ENCODE measurements around the gene ALG8.
A peak's percentile ranks its signal among the peaks of the same experiment; 100 is the strongest.
"Not testable (repeated sequence)": the region's sequence is repeated elsewhere in the genome, so short reads cannot be mapped to it uniquely, and the experiment has no call there.

The ALG8 gene

DNA sequence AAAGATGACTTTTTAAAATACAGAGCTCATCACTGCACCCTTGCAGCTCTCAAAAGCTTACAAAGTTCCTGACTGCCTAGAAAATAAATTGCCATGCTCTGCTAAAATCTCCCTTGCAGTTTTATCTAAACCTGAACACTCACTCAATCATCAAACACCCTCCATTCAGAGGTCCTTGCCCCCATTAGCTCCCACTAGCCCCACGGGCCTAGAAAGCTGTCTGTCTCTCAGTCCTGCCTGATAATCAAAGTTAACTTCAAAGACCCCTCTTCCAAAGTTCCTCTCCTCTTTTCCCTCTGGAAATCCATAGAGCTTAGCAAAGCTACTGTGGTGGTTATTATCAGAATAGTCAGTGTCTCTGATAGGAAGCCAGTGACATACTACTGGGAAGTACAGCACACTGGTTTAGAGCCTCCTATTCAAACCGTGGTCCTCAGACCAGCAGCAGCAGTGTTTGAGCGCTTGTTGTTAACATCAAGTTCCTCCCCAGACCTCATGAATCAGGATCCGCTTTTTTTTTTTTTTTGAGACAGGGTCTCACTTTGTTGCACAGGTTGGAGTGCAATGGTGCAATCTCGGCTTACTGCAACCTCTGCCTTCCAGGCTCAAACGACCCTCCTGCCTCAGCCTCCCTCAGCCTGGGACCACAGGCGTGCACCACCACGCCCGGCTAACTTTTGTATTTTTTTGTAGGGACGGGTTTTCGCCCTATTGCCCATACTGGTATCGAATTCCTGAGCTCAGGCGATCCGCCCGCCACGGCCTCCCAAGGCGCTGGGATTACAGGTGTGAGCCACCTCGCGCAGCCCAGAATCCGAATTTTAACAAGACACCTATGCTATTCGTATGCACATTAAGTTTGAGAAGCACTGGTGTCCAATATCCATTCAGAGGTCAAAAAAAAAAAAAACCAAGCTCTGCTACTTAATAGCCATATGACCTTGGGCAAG lies 60.9 kb downstream of the ALG8 start:
- H3K27ac Mint-ChIP-seq = peak overlapping the region; percentile 88
- no peaks in the 10 kb centered on the region for H3K9me3 Mint-ChIP-seq

DNA sequence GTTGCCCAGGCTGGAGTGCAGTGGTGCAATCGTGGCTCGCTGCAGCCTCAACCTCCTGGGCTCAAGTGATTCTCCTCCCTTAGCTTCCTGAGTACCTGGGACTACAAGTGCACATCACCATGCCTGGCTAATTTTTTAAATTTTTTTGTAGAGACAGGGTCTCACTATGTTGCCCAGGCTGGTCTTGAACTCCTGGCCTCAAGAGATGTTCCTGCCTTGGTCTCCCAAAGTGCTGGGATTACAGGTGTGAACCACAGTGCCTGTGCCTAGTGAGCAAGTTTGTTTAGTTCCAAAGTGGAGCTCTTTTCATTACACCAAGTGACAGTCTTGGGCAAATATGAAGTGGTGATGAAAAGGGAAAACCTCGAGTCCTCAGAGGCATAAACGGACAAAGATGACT lies 61.8 kb downstream of the ALG8 start:
- H3K9me3 Mint-ChIP-seq; H3K27me3 Mint-ChIP-seq (ENCODE audit: low read depth): not testable (repeated sequence)
- H3K4me3 Mint-ChIP-seq = peak overlapping the region; percentile 93
- H3K27ac Mint-ChIP-seq = peak overlapping the region; percentile 38
- H3K36me3 Mint-ChIP-seq (ENCODE audit: low read depth) = peaks cover 11% of the 10 kb centered on the region
- peaks cover 45% of the 10 kb centered on the region for H3K4me1 Mint-ChIP-seq (ENCODE audit: low read depth)

More for the DNA sequence above, 60.9 kb downstream of the ALG8 start:
- peak overlapping the region; percentile 93 for H3K4me3 Mint-ChIP-seq
- peaks cover 44% of the 10 kb centered on the region for H3K4me1 Mint-ChIP-seq (ENCODE audit: low read depth)
- H3K36me3 Mint-ChIP-seq (ENCODE audit: low read depth) = peaks cover 10% of the 10 kb centered on the region
- no peaks in the 10 kb centered on the region for H3K27me3 Mint-ChIP-seq (ENCODE audit: low read depth)

DNA sequence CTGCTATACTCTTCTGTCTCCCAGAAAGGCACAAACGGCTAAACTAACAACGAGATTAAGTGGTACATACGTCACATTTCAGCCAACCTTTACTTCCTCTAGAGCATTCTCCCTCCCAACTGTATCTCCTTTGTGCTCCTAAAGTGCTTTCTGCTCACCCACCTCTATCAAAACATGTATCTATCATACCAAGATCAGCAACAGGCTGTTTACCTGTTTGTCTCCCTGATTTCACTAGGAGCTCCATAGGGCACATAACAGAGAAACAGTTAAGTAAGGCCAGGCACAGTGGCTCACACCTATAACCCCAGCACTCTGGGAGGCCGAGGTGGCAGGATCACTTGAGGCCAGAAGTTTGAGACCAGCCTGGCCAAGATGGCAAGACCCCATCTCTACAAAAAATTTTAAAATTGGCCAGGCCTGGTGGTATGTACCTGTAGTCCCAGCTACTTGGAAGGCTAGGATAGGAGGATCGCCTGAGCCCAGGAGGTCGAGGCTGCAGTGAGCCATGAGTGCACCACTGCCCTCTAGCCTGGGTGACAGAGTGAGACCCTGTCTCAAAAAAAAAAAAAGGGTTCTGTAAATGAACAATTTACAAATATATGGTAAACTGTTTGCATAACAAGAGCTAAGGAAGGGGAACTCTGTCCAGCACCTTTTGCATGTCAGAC lies 62.6 kb downstream of the ALG8 start:
- Mint-ChIP-seq H3K27ac (peak overlapping the region; percentile 1), H3K4me3 (peak overlapping the region; percentile 30), H3K36me3 (ENCODE audit: low read depth) (peaks cover 14% of the 10 kb centered on the region), H3K27me3 (ENCODE audit: low read depth) (no peaks in the 10 kb centered on the region), H3K9me3 (no peaks in the 10 kb centered on the region), H3K4me1 (ENCODE audit: low read depth) (peaks cover 42% of the 10 kb centered on the region)

DNA sequence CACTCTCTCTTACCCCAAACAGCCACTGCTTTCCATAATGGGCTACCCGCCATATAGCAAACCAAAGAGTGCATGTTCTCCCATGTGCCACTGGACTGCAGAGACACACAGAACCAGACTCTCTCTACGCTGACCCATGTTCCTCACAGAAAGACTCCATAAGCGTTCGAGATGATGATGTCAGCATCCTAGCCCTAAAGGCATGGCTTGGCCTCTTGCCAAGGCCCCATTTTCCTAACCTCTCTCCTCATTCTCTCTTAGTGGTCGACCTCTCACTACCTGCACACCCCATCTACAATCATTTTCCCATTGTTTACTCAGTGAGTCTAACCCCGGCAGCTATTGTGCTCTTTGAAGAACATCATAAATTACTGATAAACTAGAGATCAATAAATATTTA lies 64.7 kb downstream of the ALG8 start:
- H3K9me3 Mint-ChIP-seq = no peaks in the 10 kb centered on the region
- H3K36me3 Mint-ChIP-seq (ENCODE audit: low read depth) = peaks cover 25% of the 10 kb centered on the region
- H3K27ac Mint-ChIP-seq = no peak overlapping the region
- H3K4me3 Mint-ChIP-seq = no peak overlapping the region
- H3K27me3 Mint-ChIP-seq (ENCODE audit: low read depth) = no peaks in the 10 kb centered on the region
- H3K4me1 Mint-ChIP-seq (ENCODE audit: low read depth) = peaks cover 31% of the 10 kb centered on the region

DNA sequence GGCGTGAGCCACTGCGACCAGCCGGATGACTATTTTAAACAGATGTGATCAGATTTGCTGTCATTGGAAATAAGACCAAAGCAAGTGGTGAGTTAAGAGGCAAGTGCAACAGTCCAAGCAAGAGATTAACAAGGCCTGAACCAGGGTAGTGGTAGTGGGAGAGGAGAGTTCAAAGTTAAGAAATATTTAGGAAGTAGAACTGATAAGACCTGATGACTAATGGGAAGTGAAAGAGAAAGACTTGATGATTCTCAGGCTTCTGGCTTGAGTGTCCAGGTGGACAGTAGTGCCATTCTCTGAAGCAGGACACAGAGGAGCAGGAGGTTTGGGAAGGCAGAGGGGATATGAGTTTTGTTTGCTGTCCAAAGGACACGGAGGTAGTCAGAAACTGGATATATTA lies 67.0 kb downstream of the ALG8 start:
- Mint-ChIP-seq H3K27me3 (ENCODE audit: low read depth) (no peaks in the 10 kb centered on the region), H3K36me3 (ENCODE audit: low read depth) (peaks cover 38% of the 10 kb centered on the region), H3K9me3 (no peaks in the 10 kb centered on the region), H3K4me3 (no peak overlapping the region), H3K4me1 (ENCODE audit: low read depth) (peaks cover 22% of the 10 kb centered on the region), H3K27ac (no peak overlapping the region)

DNA sequence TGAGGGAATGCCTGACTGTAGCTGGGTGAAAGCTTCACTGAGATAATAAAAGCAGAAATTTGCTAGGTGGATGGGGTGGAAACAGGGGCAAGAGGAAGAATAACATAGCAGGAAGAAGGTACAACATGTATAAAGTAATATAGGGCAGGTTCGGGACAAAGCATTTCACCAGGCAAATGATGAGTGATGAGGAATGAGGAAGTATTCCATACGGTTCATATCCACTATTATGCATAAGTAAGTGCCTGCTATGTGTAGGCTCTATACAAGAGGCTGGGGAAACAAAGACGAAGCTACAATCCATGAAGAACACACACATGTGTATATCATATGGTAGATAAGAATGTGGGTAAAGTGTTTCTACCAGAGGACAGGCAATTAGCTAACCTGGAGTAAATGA lies 67.7 kb downstream of the ALG8 start:
- Mint-ChIP-seq H3K4me3 (no peak overlapping the region), H3K9me3 (no peaks in the 10 kb centered on the region), H3K4me1 (ENCODE audit: low read depth) (peaks cover 17% of the 10 kb centered on the region), H3K36me3 (ENCODE audit: low read depth) (peaks cover 40% of the 10 kb centered on the region), H3K27me3 (ENCODE audit: low read depth) (no peaks in the 10 kb centered on the region), H3K27ac (no peak overlapping the region)

DNA sequence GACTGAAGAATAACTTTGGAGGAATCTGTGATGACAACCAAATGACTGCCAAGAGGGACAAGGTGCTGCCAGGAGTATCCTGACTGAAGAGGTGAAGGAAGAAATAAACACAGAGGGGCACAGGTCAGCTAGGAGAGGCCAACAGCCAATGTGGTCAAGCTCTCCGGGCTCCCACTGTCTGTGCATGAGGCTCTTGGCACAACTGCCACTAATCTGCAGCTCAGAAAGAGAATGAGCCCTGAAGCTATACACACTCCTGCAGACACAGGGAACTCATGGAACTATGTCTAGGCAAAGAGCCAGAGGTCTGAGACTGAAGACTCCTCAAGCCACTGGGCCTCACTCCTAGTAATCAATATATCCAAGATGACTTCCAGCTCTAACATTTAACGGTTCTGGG lies 68.8 kb downstream of the ALG8 start:
- no peaks in the 10 kb centered on the region for H3K9me3 Mint-ChIP-seq
- peaks cover 9% of the 10 kb centered on the region for H3K4me1 Mint-ChIP-seq (ENCODE audit: low read depth)
- peaks cover 38% of the 10 kb centered on the region for H3K36me3 Mint-ChIP-seq (ENCODE audit: low read depth)
- H3K27ac Mint-ChIP-seq = no peak overlapping the region
- H3K4me3 Mint-ChIP-seq = no peak overlapping the region
- no peaks in the 10 kb centered on the region for H3K27me3 Mint-ChIP-seq (ENCODE audit: low read depth)

DNA sequence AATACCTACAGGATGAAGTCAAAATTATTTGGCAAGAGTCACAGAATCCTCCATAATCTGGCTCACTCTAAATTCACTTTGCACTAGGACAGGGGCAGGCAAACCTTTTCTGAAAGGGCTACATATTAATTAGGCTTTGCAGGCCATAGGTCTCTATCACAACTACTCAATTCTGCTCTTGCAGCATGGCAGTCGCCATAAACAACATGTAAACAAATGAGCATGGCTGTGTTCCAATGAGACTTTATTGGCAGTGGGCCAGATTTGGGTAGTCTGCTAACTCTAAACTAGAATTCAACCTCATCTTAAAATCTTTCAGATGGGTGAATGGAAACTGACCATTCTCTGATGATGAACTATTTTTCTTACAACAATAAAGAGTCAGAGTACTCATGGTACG lies 70.0 kb downstream of the ALG8 start:
- Mint-ChIP-seq H3K36me3 (ENCODE audit: low read depth) (peaks cover 35% of the 10 kb centered on the region), H3K4me1 (ENCODE audit: low read depth) (peaks cover 3% of the 10 kb centered on the region), H3K27ac (no peak overlapping the region), H3K4me3 (no peak overlapping the region), H3K9me3 (no peaks in the 10 kb centered on the region), H3K27me3 (ENCODE audit: low read depth) (no peaks in the 10 kb centered on the region)

DNA sequence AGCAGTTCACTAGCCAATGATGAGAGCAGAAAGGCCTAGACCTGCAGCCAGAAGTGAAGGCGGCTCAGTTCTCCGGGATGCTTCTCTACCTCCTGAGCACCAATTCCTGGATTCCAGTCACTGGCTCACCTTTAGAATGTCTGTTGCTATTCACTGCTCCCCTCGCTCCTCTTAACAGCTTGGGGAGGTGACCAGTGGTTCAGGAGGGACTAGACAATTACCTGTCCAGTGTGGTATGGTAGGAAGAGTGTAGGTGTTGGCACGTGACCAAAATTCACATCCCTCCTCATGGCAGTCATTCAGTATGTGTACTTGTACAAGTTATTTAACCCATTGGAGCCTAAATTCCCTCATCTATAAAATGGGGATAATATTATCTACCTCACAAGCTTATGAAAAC lies 71.7 kb downstream of the ALG8 start:
- no peak overlapping the region for H3K4me3 Mint-ChIP-seq
- H3K9me3 Mint-ChIP-seq = no peaks in the 10 kb centered on the region
- peaks cover 39% of the 10 kb centered on the region for H3K36me3 Mint-ChIP-seq (ENCODE audit: low read depth)

DNA sequence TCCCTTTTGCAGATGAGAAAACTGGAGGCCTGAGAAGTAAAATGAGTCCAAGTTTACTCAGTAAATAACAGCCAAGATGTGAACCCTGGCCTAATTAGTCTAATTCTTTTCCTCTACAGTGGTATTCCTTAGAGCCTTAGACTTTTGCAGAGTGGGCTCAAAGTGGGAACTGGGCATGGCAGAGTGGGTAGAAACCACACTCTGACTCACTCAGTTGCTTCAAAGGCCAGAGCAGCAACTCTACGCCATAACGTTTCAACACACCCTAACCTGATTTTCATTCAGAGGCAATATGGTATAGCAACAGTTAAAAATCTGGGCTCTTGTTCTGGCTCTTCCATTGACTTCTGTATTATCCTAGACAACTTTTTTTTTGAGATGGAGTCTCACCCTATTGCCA lies 73.0 kb downstream of the ALG8 start:
- Mint-ChIP-seq H3K36me3 (ENCODE audit: low read depth) (peaks cover 32% of the 10 kb centered on the region), H3K27ac (no peak overlapping the region), H3K4me1 (ENCODE audit: low read depth) (peaks cover 1% of the 10 kb centered on the region), H3K9me3 (no peaks in the 10 kb centered on the region), H3K27me3 (ENCODE audit: low read depth) (no peaks in the 10 kb centered on the region), H3K4me3 (no peak overlapping the region)

More for the DNA sequence above, 71.7 kb downstream of the ALG8 start:
- H3K27me3 Mint-ChIP-seq (ENCODE audit: low read depth) = no peaks in the 10 kb centered on the region
- H3K27ac Mint-ChIP-seq = no peak overlapping the region
- peaks cover 3% of the 10 kb centered on the region for H3K4me1 Mint-ChIP-seq (ENCODE audit: low read depth)

DNA sequence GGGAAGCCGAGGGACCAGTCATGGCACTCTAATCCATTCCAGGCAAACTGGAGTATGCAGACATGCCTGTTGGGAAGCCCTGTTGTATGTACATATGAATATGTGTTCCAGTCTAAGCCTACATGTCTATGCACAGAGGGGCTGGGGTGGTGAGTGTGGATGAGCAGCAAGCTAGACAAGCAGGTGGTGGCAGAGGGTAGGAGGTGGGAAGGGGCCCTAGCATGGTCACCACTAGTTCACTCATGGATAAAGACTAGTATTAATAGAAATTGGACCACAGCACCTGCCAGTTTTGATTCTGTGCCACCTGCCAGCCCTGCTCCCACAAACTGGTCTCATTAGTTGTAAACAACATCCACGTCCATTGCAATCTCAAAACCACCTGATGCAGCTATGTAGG lies 74.2 kb downstream of the ALG8 start:
- no peaks in the 10 kb centered on the region for H3K27me3 Mint-ChIP-seq (ENCODE audit: low read depth)
- no peak overlapping the region for H3K27ac Mint-ChIP-seq
- peaks cover 1% of the 10 kb centered on the region for H3K4me1 Mint-ChIP-seq (ENCODE audit: low read depth)
- H3K4me3 Mint-ChIP-seq = no peak overlapping the region
- H3K9me3 Mint-ChIP-seq = no peaks in the 10 kb centered on the region
- H3K36me3 Mint-ChIP-seq (ENCODE audit: low read depth) = peaks cover 25% of the 10 kb centered on the region

DNA sequence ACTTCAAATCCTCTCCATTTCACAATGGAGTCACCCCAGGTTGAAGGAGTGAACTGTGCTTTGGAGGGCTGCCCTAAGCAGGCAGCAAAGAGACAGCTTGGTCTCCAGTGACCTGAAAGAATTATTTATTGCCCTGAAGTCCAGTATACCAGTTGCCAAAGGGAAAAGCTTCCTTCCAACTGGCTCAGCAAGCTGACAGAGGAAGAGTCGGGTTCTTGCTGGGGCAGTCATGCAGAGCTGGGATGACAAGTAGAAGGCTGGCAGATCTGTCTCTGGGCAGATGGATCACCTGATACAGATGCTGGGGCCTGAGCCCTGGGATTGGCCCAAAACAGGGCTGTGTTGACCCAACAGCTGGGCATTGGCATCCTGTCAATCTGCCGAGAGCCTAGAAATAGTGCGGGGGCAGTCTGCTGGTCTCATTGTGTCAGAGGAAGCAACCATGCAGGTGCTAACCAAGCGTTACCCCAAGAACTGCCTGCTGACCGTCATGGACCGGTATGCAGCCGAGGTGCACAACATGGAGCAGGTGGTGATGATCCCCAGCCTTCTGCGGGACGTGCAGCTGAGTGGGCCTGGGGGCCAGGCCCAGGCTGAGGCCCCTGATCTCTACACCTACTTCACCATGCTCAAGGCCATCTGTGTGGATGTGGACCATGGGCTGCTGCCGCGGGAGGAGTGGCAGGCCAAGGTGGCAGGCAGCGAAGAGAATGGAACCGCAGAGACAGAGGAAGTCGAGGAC lies 75.8 kb downstream of the ALG8 start, which contains the start of gene THRSP:
Gene THRSP (plus strand): TSS at position 422 of the 742 bp plus-strand sequence. CDS start 21 bp downstream, at position 443.
- H3K4me3 Mint-ChIP-seq = no peak within 1 kb of the TSS
- H3K36me3 Mint-ChIP-seq (ENCODE audit: low read depth) = peaks cover 14% of the 10 kb centered on the region
- peaks cover 1% of the 10 kb centered on the region for H3K4me1 Mint-ChIP-seq (ENCODE audit: low read depth)
- no peaks in the 10 kb centered on the region for H3K9me3 Mint-ChIP-seq
- H3K27ac Mint-ChIP-seq = no peak within 1 kb of the TSS
- H3K27me3 Mint-ChIP-seq (ENCODE audit: low read depth) = no peaks in the 10 kb centered on the region

DNA sequence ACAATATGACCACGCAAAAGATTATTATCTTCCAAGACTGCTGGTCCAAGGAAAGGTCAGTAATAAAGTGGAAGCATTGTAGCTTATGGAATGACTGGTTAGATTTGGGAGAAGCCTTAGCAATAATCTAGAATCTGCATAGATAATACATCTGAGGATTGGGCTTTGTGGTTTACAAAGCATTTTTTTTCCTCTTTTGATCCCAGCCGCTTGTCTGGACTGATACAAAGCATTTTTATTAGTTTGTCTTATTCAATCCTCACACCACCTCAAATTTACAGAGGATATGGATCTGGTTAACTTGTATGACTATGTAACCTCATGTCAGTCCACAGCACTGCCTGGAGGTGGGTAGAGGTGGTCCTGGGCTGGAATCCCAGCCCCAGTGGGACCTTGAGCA lies 76.8 kb downstream of the ALG8 start:
- Mint-ChIP-seq H3K4me3 (no peak overlapping the region), H3K36me3 (ENCODE audit: low read depth) (peaks cover 9% of the 10 kb centered on the region), H3K27me3 (ENCODE audit: low read depth) (no peaks in the 10 kb centered on the region), H3K27ac (no peak overlapping the region), H3K4me1 (ENCODE audit: low read depth) (no peaks in the 10 kb centered on the region), H3K9me3 (no peaks in the 10 kb centered on the region)

DNA sequence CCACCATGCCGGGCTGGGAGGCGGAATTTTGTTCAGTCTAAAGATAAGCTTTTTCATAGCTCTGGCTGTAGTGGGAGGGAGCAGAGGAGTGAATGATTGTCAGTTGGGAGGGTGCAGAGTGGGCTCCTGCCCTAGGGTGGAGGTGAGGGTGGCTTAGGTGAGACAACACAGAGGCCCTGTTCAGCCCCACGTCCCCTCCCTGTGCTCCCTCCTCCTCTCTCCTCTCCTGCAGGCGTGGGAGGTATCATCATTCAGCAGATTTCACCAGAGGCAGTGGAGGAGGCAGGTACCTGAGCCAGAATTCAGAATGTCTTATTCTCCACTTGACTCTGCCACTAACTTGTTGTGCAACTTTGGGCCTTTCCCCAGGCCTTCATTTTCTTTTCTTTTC lies 77.5 kb downstream of the ALG8 start:
- Mint-ChIP-seq H3K27ac (no peak overlapping the region), H3K9me3 (no peaks in the 10 kb centered on the region), H3K4me1 (ENCODE audit: low read depth) (no peaks in the 10 kb centered on the region), H3K27me3 (ENCODE audit: low read depth) (no peaks in the 10 kb centered on the region), H3K36me3 (ENCODE audit: low read depth) (peaks cover 4% of the 10 kb centered on the region), H3K4me3 (no peak overlapping the region)

Measured in T-helper 1 cell treated with Interleukin-12 subunit alpha and Interleukin-12 subunit beta and Interleukin-4 antibody, amounts not matched to agents 30 μg/mL and 1 μg/mL, for 36 hours (primary cell).